BJ (cell line): ENCODE measurements around the gene NUCKS1. TPM values are rescaled to one million over a fixed set of nuclear protein-coding genes. Genes with fewer than 3 reads are reported as not detected.

Experiments
- CTCF ChIA-PET: fragments of 350-600 bp; formaldehyde crosslinking; extraction: SDS; loops from one replicate; lab custom pipeline; 2021; ENCODE audit warnings: antibody characterized with exemption, inconsistent platforms; lab: Yijun Ruan, JAX
- POLR2A ChIA-PET: fragments of 300-600 bp; sonication (Branson Sonifier 250); formaldehyde crosslinking; extraction: SDS; loops from one replicate; lab custom pipeline; 2021; ENCODE audit warnings: antibody characterized with exemption; lab: Charles Lee
- DNase-seq: peaks from one replicate; pipeline ENCODE4 v3.0.0-alpha.2; 2011; ENCODE audit warnings: low read depth
- H3K27me3 ChIP-seq: 2 replicates; pipeline ENCODE4 v1.6.0; 2011; ENCODE audit warnings: low read length; ENCODE audit not compliant: control insufficient read depth, insufficient read depth
- H3K36me3 ChIP-seq: 2 replicates; pipeline ENCODE4 v1.5.1; 2011; ENCODE audit warnings: low read length; ENCODE audit not compliant: control insufficient read depth, insufficient read depth
- H3K4me3 ChIP-seq: 2 replicates; pipeline ENCODE4 v1.5.1; 2011; ENCODE audit warnings: low read depth, mild to moderate bottlenecking, control low read depth, low read length
- CTCF ChIP-seq: IDR thresholded peaks from 2 replicates; pipeline ENCODE4 v1.5.1; 2011; ENCODE audit warnings: low read depth, mild to moderate bottlenecking, control low read depth, inconsistent platforms, low read length, moderate library complexity; ENCODE audit not compliant: insufficient read depth
- polyA plus RNA-seq: library from polyadenylated mRNA; depleted of rRNA; stranded (reverse); fragments of >200 nt; gene quantifications from 2 replicates; pipeline ENCODE4 v1.2.3, GENCODE V29; 2011

Gene NUCKS1
- polyA plus RNA-seq, 1 experiment = 33.3 TPM

- TF ChIP-seq CTCF = no peak
- Histone ChIP-seq H3K27me3 (no peaks in the 10 kb centered on the region), H3K4me3 (no peak overlapping the region), H3K36me3 (peaks cover 1% of the 10 kb centered on the region; the same call in 1 of the 2 replicates)
- ChIA-PET POLR2A (no interaction called here), CTCF (interaction anchor here (1.1 to 13.3 kb wide), 3 partner anchors 8 to 115 kb away, joined by 3 to 242 read pairs (median 4); no protein-coding TSS in a partner anchor)
- no peak for DNase-seq
These were observed 43.1 kb downstream of the NUCKS1 start for GRCh38 chr1:205706601-205707502.

GRCh38 chr1:205704903-205705302 is 45.1 kb downstream of the NUCKS1 start:
- CTCF ChIA-PET = interaction anchor here (0.6 to 13.3 kb wide), 2 partner anchors 46 to 59 kb away, joined by 4 to 242 read pairs; no protein-coding TSS in a partner anchor

DNA sequence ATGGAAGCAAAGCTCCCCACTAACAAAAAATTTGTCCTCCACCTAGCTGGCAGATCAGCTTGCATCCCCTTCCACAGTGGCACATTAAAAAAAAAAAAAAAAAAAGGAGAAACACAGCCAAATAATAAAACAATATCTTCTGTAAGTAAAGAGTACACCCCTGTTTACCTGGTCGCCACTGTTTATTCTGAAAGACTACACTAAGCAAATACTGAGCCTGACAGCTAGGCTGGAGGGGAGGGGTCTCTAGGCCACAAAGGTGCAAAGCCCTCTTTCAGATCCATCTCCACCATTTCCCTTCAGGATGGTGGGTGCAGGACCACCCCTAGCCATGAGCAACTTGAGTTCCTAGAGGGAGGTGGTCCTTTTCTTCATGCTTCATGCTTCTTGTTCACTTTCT is 46.9 kb downstream of the NUCKS1 start:
- no peaks in the 10 kb centered on the region for H3K27me3 ChIP-seq
- POLR2A ChIA-PET = no interaction called here
- H3K4me3 ChIP-seq = no peak overlapping the region
- CTCF ChIA-PET = interaction anchor here (0.6 to 13.3 kb wide), 3 partner anchors 28 to 112 kb away, joined by 3 to 242 read pairs (median 3); no protein-coding TSS in a partner anchor
- DNase-seq = no peak
- peaks cover 3% of the 10 kb centered on the region for H3K36me3 ChIP-seq
- no peak for TF ChIP-seq CTCF

More at GRCh38 chr1:205704903-205705302, 45.1 kb downstream of the NUCKS1 start:
- TF ChIP-seq CTCF = no peak
- Histone ChIP-seq H3K36me3 (peaks cover 3% of the 10 kb centered on the region), H3K27me3 (no peaks in the 10 kb centered on the region), H3K4me3 (no peak overlapping the region)
- DNase-seq = no peak
- POLR2A ChIA-PET = no interaction called here

DNA sequence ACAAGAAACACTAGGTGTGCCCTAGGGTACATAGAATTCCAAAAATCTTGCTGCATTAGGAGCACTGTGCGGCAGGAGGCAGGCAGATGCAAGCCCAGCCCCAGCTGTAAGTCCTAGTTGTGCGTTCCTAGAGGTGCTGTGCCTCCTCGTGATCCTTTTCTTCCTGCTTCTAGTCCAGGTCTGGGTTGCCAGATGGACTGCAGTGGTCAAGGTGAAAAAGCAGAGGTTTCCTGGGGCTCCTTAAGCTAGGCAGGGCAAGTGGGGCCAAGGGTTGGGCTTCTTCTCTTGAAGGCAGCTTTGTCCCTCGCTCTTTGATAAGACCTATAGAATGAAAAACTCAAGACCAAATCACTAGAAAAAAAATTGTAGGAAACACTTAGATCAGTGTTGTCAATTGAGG is 48.1 kb downstream of the NUCKS1 start:
- no peaks in the 10 kb centered on the region for H3K27me3 ChIP-seq
- CTCF ChIA-PET = interaction anchor here (0.7 to 2.2 kb wide), 2 partner anchors 10 to 43 kb away, joined by 3 to 10 read pairs; no protein-coding TSS in a partner anchor
- H3K36me3 ChIP-seq = peaks cover 1% of the 10 kb centered on the region
- POLR2A ChIA-PET = no interaction called here
- no peak for DNase-seq
- TF ChIP-seq CTCF = no peak
- no peak overlapping the region for H3K4me3 ChIP-seq

- TF ChIP-seq CTCF = no peak
- Histone ChIP-seq H3K4me3 (no peak overlapping the region), H3K36me3 (peaks cover 1% of the 10 kb centered on the region; the same call in 1 of the 2 replicates), H3K27me3 (no peaks in the 10 kb centered on the region)
- no peak for DNase-seq
- CTCF ChIA-PET = interaction anchor here (0.7 to 2.2 kb wide), 7 partner anchors 9 to 276 kb away, joined by 3 to 10 read pairs (median 4); no protein-coding TSS in a partner anchor
- POLR2A ChIA-PET = no interaction called here
These were observed 48.6 kb downstream of the NUCKS1 start for GRCh38 chr1:205701420-205701819.
